SK-N-MC (cell line): ENCODE measurements around the gene ZC3H7A.

Experiments
- EZH2 ChIP-seq: fragments of 200-600 bp; sonication (generic); IDR thresholded peaks from one replicate; pipeline ENCODE4 v1.6.1; 2017; ENCODE audit warnings: antibody characterized with exemption
- FOXP2 ChIP-seq: optimal IDR thresholded peaks from 2 replicates; pipeline ENCODE3; 2011; ENCODE audit warnings: mild to moderate bottlenecking, moderate library complexity; ENCODE audit not compliant: insufficient read depth; ENCODE audit errors: extremely low read length, control extremely low read depth
- POLR2AphosphoS5 ChIP-seq: IDR thresholded peaks from 2 replicates; pipeline ENCODE4 v1.6.1; 2012; ENCODE audit warnings: mild to moderate bottlenecking, low read depth, low read length, borderline replicate concordance

DNA sequence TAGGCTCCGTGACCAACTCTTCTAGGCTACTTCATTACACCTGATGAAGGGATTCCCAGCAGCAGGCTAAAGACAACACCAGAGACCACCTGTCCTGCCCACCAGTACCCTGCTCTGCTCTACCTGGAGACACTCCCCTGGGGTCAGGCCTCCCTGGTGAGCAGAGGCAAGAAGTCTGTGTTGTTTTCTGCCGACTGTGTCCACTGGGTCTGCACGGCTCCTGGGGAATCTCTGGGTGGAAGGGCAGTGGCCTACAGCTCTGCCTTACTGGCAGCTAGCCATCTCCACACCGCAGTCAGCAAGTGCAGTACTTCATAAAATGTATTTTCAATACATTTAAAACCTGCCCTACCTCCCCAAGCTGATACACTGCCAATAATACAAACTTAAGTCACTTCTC is 47.4 kb upstream of the ZC3H7A start:
- TF ChIP-seq FOXP2 (no peak), POLR2AphosphoS5 (no peak; the same call in 1 of the 2 replicates), EZH2 (no peak)
